D721Med (cell line): ENCODE results near the gene ANKS1B.
"Not testable (repeated sequence)": the region's sequence is repeated elsewhere in the genome, so short reads cannot be mapped to it uniquely, and the experiment has no call there.

ENCODE experiments used
- DNase-seq: peaks from one replicate; pipeline ENCODE4 v3.0.0; 2011; ENCODE audit warnings: low spot score; ENCODE audit not compliant: insufficient read length
- FAIRE-seq: peaks from 2 replicates; lab custom pipeline; 2011; peaks lifted over from hg19 to GRCh38; lab: Jason Lieb, UNC
- TF ChIP-seq, protein P1 (sequence below): IDR thresholded peaks from 2 replicates; pipeline ENCODE4 v1.5.1; 2012; ENCODE audit warnings: mild to moderate bottlenecking, control low read depth; ENCODE audit not compliant: insufficient read depth; ENCODE audit errors: missing control alignments

Gene ANKS1B

DNA sequence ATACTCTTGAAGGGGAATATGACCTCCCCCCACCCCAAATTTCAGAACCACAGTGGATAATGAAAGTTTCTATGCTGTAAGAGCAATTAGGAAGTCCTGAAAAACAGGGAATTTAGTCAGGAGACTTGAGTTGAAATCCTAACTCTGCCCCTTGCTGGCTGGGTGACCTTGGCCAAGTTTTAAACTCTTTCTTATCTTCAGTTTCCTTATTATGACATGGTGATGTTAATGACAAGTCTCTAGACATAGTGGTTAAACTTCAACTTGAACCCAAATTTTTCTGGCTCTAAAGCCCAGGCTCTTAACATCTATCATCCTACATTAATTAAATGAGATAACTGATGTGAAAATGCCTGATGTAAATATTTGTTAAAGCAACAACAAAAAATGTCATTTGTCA, 1013.8 kb downstream of the ANKS1B start:
- DNase-seq (no peak), FAIRE-seq (no peak)
- TF ChIP-seq, protein P1, sequence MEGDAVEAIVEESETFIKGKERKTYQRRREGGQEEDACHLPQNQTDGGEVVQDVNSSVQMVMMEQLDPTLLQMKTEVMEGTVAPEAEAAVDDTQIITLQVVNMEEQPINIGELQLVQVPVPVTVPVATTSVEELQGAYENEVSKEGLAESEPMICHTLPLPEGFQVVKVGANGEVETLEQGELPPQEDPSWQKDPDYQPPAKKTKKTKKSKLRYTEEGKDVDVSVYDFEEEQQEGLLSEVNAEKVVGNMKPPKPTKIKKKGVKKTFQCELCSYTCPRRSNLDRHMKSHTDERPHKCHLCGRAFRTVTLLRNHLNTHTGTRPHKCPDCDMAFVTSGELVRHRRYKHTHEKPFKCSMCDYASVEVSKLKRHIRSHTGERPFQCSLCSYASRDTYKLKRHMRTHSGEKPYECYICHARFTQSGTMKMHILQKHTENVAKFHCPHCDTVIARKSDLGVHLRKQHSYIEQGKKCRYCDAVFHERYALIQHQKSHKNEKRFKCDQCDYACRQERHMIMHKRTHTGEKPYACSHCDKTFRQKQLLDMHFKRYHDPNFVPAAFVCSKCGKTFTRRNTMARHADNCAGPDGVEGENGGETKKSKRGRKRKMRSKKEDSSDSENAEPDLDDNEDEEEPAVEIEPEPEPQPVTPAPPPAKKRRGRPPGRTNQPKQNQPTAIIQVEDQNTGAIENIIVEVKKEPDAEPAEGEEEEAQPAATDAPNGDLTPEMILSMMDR: no peak

DNA sequence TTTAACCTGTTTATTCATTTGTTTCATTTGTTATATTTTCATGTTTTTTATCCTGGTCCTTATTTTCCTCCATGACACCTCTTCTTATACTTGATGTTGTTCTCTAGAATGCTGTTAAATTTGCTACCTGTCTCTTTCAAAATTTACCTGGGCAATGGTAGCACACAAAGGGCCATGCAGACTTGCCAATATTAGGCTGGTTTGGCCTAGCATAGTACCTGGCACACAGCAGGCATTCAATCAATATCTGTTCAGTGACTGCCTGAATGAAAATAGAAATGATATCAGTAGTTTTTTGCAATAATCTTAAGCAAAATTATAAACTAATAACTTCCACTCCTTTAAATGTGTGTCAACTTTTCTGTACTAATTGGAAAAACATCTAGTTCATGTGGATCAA, 1014.5 kb downstream of the ANKS1B start:
- FAIRE-seq: no peak
- TF ChIP-seq, protein P1: no peak

DNA sequence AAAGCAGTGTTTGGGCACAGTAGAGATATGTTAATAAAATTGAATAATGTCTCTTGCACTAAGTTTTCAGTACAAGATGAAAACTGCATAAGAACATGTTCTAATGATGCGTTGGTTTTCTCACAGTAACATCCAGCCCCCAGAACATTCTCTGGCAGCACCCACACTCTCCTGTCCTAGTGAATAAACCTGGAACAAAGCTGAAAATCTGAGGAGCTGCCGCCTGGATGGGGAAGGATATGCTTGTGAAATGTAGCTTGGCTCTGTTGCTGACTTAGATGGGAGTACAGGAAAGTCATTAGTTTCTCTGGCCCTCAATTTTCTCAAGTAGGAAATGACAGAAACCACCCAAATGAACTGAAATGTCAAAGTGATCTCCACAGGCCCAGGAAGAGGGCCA, 1015.8 kb downstream of the ANKS1B start:
- DNase-seq (no peak), FAIRE-seq (no peak)
- TF ChIP-seq, protein P1: no peak

More for the DNA sequence above, 1014.5 kb downstream of the ANKS1B start:
- DNase-seq: no peak

DNA sequence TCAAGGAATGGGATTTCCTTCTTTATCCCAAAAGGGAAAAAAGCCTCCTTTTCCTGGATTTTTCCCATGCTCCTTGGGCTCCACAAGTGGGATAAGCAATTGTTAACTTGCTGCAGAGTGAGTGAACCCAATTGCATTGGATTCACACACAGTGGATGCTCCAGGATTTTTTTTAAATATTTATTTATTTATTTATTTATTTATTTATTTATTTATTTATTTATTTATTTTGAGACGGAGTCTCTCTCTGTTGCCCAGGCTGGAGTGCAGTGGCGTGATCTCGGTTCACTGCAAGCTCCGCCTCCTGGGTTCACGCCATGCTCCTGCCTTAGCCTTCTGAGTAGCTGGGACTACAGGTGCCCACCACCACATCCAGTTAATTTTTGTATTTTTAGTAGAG, 1027.6 kb downstream of the ANKS1B start:
- FAIRE-seq, DNase-seq: not testable (repeated sequence)

DNA sequence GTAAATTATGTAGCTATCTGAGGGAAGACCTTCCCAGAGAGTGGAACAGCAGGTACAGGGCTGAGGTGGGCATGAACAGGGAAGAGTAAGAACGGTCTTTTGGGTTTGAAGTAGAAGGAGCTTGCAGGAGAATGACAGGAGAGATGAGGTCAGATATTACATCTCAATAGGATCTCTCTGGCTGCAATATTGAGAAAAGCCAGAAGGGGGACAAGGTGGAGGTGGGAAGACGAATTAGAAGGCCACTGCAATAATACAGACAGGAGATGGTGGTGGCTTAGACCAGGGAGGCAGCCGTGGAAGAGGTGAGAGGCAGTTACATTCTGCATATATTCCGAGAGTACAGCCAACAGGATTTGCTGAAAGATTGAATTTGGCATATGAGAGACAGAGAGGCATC, 1029.5 kb downstream of the ANKS1B start:
- no peak for DNase-seq
- FAIRE-seq: no peak
- TF ChIP-seq, protein P1: peak; percentile 12

DNA sequence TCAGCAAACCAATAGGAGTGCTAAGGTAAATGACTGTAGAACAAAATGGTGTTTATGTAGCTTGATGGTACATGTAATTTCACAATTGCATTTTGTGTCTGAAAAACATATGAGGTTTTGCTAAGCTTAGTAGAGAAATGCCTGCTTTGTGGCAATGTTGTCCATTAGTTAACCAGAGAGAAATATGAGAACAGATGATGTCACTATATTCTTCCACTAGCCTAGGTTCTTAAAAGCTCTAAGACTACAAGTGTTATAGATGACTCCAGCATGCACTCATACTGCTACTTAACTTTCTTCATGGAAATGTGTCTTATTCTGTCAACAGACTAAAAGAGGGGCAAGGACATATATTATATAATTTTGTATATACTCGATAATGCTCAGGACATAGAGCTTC, 1030.2 kb downstream of the ANKS1B start:
- TF ChIP-seq, protein P1: no peak
- no peak for DNase-seq

DNA sequence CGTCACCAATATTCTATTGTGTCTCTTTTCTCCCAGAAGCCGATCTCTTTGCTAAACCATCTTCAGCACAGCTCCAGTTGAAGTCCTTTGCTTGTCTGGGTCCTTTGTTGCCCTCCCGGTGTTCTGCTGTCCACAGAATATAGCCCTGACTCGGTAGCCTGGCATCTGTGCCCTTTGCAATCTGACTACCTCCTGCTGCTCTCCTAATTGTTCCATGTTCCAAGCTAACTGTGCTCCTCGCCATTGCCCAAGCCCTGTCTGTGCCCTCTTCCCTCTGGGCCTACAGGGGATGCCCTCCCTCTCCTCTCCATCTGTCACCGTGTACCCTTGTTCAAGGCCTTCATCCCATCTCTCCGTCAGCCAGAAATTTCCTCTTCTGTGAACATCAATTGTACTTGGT, 1033.3 kb downstream of the ANKS1B start:
- TF ChIP-seq, protein P1: no peak
- no peak for FAIRE-seq
- no peak for DNase-seq

More for the DNA sequence above, 1030.2 kb downstream of the ANKS1B start:
- FAIRE-seq: no peak

DNA sequence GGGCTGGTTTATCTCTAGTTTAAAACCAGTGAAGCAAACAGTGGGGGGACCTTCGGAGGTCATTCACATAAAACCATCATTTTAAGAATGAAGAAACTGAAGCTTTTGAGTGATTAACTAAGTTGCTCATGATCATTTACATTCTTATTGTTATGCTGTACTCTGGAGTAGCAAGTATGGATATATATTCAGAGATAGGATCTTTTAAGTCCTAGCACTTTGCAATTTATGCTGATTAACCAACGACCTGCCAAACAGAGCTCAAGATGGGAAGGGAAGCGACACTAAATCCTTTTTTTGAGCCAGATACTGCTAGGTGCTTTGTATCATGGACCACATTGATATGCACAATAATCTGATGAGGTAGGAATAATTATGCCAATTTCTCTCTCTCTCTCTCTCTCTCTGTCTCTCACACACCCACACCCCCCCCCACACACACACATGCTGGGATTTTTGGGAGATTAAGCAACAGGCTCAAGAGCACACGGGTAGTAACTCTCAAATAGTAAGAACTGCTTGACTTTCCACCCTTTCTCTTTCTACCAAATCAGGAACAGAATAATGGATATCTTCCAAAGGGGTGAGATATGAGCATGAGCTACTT, 1036.3 kb downstream of the ANKS1B start:
- no peak for FAIRE-seq

More for the DNA sequence above, 1036.3 kb downstream of the ANKS1B start:
- no peak for DNase-seq
- TF ChIP-seq, protein P1: no peak
